ENCODE data around the gene EFCAB6.
A peak's percentile ranks its signal among the peaks of the same experiment; 100 is the strongest.

The EFCAB6 gene

DNA sequence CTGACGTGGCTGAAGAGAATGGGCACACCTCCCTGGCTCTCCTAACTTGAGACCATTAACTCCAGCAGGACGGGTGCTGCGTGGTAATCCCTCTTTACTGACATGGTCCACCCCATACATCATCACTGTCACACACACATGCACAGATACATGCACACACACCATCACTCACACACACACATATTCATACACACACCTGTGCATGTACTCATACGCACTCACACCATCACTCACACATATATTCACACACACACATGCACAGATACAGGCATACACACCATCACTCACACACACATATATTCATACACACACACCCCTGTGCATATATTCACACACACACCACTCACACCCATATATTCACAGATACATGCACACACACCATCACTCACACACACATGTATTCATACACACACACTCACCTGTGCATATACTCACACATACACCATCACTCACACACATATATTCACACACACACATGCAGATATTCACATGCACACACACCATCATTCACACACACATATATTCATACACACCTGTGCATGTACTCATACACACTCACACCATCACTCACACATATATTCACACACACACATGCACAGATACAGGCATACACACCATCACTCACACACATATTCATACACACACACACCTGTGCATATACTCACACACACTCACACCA, 74.8 kb downstream of the EFCAB6 start:
- no peak overlapping the region for H3K27ac Mint-ChIP-seq
- ATAC-seq = no peak
- H3K27me3 Mint-ChIP-seq = no peaks in the 10 kb centered on the region
- no peak for DNase-seq
- H3K9me3 Mint-ChIP-seq = no peaks in the 10 kb centered on the region
- H3K4me3 Mint-ChIP-seq = no peak overlapping the region
- H3K4me1 Mint-ChIP-seq = no peaks in the 10 kb centered on the region

DNA sequence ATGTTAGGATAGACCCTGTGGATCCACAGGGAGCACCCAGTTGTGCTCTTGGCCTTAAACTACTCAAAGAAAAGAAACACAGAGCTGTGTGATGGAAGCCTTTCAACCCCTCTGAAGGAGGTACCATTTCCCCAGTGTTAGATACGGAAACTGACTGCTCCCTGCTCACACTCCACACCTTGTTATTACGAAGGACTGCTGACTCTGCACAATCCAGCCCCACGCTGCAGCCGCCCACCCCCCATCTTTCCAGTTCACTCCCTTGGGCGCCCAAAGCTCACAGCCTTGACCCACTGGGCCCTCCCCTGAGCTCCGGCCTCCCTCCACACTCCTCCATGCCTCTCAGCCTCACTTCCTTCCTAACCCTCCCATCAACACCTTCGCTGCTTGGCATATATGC, 75.5 kb downstream of the EFCAB6 start:
- Mint-ChIP-seq H3K4me1 (no peaks in the 10 kb centered on the region), H3K4me3 (no peak overlapping the region), H3K9me3 (no peaks in the 10 kb centered on the region), H3K27me3 (no peaks in the 10 kb centered on the region), H3K27ac (no peak overlapping the region)
- DNase-seq (no peak), ATAC-seq (no peak)

DNA sequence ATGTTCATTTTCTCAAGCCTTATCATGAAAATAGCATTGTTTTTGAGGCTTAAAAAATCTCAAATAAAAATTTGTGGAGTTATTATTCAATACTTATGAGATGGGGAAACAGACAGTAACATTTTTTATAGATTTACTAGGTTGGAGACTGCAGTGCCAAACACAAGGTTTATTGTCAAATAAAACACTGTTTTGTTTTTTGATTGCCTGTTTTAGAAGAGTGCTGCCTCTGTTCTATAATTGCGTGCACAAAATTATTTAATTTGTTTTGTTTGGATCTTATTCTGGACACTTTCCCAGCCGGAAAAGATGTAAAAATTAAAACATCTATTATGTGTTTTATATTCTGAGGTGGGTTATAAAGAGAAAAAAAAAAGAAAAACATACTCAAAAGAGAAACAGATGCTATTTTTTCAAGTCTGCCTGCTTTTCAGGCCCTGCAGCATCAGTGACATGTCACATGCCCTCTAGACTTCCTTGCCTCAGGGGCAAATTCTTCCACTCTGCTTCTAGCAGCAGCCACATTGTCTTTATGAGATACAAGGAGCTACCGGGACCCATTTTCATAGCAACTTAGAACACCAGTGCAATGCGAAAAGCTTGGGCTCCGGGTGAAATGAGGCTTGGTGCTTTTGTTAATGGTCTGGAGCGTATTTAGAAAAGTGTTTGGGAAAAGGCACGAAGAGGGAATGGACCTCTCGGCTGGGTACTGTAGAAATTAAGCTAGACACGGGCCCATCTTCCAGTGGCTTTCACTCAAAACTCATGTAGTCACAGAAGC, 77.5 kb downstream of the EFCAB6 start:
- no peaks in the 10 kb centered on the region for H3K4me1 Mint-ChIP-seq
- H3K9me3 Mint-ChIP-seq = no peaks in the 10 kb centered on the region
- ATAC-seq = no peak

DNA sequence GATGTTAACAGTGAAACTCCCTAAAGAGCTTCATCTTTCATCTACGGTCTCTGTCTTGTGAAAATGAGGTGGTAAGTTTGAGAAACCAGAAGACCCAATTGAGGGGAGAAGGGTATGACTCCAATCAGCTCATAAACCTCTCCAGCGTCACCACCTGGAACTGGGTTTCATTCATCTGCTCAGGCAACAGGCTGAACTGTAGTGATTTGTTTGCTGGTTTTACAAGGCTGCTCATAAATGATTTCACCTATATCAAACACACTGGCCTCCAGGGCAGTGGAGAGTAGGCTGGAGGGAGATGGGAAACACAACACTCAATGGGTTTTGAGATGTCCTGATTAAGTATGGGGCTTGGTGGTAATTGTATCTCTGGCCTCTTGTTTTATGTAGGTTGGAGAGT, 79.0 kb downstream of the EFCAB6 start:
- no peak overlapping the region for H3K4me3 Mint-ChIP-seq
- no peak for ATAC-seq
- H3K4me1 Mint-ChIP-seq = no peaks in the 10 kb centered on the region
- H3K27ac Mint-ChIP-seq = no peak overlapping the region
- H3K27me3 Mint-ChIP-seq = peaks cover 20% of the 10 kb centered on the region
- no peak for DNase-seq
- no peaks in the 10 kb centered on the region for H3K9me3 Mint-ChIP-seq

More for the DNA sequence above, 77.5 kb downstream of the EFCAB6 start:
- Mint-ChIP-seq H3K27me3 (peaks cover 7% of the 10 kb centered on the region), H3K4me3 (no peak overlapping the region), H3K27ac (no peak overlapping the region)
- no peak for DNase-seq

DNA sequence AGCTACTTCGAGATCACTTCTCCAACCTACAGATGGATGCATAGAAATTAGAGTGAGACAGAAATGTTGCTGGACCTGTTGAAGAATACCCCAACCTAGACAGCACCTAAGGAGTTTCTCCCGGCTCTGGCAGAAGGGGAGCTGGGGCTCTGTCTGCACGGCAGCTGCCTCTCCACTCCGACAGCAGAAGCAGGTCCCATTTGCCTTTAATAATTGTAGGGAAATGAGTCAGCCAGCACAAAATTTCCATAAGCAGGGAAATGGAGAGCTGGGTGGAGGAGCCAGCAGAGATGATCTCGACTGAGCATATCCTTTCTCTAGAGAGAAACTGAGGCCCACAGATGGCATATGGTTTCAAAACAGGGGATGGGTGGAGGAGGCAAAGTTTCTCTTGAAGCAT, 80.1 kb downstream of the EFCAB6 start:
- no peaks in the 10 kb centered on the region for H3K9me3 Mint-ChIP-seq
- DNase-seq (no peak), ATAC-seq (no peak)
- H3K27ac Mint-ChIP-seq = no peak overlapping the region
- H3K4me3 Mint-ChIP-seq = no peak overlapping the region
- peaks cover 20% of the 10 kb centered on the region for H3K27me3 Mint-ChIP-seq
- no peaks in the 10 kb centered on the region for H3K4me1 Mint-ChIP-seq

DNA sequence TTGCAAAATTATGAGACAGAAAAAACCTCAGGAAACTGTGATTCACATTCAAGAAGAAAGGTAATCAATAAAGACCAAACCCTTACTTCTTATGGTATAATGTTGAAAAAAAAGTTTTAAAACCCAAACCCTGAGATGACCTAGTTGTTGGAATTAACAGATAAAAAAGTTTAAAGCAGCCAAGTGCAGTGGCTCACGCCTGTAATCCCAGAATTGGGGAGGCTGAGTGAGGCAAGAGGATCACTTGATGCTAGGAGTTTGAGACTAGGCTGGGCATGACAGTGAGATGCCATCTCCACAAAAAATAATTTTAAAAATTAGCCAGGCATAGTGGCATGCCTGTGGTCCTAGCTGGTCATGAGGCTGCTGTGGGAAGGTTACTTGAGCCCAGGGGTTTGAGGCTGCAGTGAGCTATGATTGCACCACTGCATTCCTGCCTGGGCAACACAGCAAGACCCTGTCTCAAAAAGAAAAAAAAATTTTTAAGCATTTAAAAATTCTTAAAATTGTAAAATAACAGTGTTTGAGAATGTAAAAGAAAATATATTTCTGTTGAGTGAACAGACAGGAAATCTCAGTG, 85.1 kb downstream of the EFCAB6 start:
- Mint-ChIP-seq H3K4me3 (no peak overlapping the region), H3K9me3 (no peaks in the 10 kb centered on the region), H3K27me3 (peaks cover 20% of the 10 kb centered on the region)

DNA sequence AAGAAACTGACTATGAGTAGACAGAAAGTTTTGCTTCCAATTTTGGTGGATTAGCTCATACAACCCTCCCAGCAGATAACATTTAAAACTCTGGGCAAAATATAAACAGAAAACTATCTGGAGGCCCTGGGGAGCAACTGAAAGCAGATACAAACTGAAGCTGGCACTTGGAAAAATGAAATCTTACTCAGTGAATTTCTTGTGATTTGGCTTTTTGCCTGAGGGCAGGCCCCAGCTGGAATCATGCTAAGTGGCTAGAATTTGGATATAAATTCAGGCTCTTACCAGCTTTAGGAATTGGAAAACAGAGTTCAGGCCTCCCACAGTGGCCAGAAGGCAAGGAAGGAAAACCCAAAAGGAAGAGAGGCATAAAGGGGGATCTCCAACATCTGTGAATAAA, 85.8 kb downstream of the EFCAB6 start:
- Mint-ChIP-seq H3K9me3 (no peaks in the 10 kb centered on the region), H3K27ac (no peak overlapping the region), H3K4me3 (no peak overlapping the region), H3K4me1 (no peaks in the 10 kb centered on the region), H3K27me3 (peaks cover 20% of the 10 kb centered on the region)
- DNase-seq (no peak), ATAC-seq (no peak)

More for the DNA sequence above, 85.1 kb downstream of the EFCAB6 start:
- Mint-ChIP-seq H3K27ac (no peak overlapping the region), H3K4me1 (no peaks in the 10 kb centered on the region)
- ATAC-seq (no peak), DNase-seq (no peak)

DNA sequence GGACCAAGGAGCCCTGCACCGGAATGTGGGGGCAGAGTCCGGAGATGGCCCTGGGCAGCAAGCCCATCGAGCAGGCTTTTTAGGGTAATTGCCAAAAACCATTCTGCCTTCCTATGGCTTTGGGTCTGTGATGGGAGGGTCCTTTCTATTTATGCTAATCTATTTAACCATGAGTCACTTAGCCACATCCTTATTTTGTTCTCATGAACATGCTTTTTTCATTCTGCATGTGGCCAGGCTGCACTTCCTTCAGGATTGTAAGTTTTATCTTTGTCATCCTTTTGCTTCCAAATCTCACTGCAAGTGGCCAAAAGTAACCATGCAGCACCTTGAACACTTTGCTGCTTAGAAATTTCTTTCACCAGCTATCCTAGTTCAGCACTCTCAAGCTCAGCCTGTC, 88.3 kb downstream of the EFCAB6 start:
- Mint-ChIP-seq H3K4me3 (no peak overlapping the region), H3K27me3 (peaks cover 6% of the 10 kb centered on the region), H3K27ac (no peak overlapping the region), H3K9me3 (no peaks in the 10 kb centered on the region), H3K4me1 (no peaks in the 10 kb centered on the region)
- DNase-seq (no peak), ATAC-seq (no peak)

DNA sequence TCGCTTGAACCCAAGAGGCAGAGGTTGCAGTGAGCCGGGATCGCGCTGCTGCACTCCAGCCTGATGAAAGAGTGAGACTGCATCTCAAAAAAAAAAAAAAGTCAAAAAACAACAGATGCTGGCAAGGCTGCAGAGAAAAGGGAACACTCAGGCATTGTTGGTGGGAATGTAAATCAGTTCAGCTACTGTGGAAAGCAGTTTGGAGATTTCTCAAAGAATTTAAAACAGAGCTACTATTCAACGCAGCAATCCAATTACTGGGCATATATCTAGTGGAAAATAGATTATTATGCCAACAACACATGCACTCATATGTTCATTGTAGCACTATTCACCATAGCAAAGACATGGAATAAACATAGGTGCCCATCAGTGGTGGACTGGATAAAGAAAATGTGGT, 89.7 kb downstream of the EFCAB6 start:
- Mint-ChIP-seq H3K27me3 (no peaks in the 10 kb centered on the region), H3K4me1 (no peaks in the 10 kb centered on the region), H3K27ac (no peak overlapping the region), H3K9me3 (no peaks in the 10 kb centered on the region), H3K4me3 (no peak overlapping the region)
- ATAC-seq (no peak), DNase-seq (no peak)

DNA sequence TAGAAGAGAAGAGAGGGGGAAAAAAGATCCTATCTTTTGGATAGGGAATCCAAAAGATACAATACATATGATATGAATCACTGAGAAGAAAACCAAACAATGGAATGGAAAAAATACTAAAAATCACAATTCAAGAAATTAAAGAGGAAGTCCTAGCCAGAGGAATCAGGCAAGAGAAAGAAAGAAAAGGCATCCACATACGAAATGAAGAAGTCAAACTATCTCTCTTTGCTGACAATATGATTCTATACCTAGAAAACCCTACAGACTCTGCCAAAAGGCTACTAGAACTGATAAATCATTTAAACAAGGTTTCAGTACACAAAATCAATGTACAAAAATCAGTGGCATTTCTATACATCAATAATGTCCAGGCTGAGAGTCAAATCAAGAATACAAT, 91.4 kb downstream of the EFCAB6 start:
- ATAC-seq (no peak), DNase-seq (no peak)
- no peaks in the 10 kb centered on the region for H3K9me3 Mint-ChIP-seq
- H3K4me1 Mint-ChIP-seq = no peaks in the 10 kb centered on the region
- no peak overlapping the region for H3K27ac Mint-ChIP-seq
- no peaks in the 10 kb centered on the region for H3K27me3 Mint-ChIP-seq
- H3K4me3 Mint-ChIP-seq = no peak overlapping the region

DNA sequence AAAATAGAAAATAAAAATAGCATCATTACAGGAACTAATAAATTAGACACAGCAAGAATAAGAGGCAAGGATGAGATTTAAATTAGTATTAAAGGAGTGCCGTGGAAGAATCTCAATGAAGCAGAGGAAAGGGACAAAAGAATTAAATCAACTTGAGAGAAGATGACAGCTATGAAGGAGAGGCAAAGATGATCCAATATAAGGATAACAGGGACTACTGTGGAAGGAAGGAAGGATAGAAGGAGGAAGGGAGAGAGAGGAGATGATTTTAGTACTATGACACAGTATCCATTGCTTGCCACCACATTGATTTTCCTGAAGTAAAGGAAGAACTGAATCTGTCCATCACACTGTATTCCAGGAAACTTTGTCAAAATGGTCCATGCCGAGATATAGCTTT, 98.0 kb downstream of the EFCAB6 start:
- ATAC-seq (no peak), DNase-seq (no peak)
- Mint-ChIP-seq H3K27me3 (no peaks in the 10 kb centered on the region), H3K9me3 (no peaks in the 10 kb centered on the region), H3K4me3 (no peak overlapping the region), H3K27ac (no peak overlapping the region), H3K4me1 (no peaks in the 10 kb centered on the region)

DNA sequence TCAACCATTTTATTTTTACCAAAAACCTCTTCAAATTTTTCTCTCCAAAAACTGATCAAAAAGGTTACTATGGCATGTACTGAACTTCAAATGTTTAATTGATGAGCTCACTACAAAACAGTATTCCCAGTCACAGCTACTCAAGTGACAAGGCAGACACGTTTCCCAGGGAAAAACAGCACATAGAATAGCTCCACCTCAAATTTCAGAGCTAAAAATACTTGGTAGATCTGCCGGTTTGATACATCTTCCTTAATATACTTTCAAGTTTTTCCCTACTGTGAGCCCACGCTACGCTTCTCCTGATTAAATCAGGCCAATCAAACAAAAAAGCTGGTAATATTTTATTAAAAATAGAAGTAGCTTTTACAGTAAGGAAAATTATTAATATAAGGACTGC, 100.4 kb downstream of the EFCAB6 start:
- no peaks in the 10 kb centered on the region for H3K9me3 Mint-ChIP-seq
- DNase-seq (no peak), ATAC-seq (no peak)
- no peak overlapping the region for H3K27ac Mint-ChIP-seq
- no peak overlapping the region for H3K4me3 Mint-ChIP-seq
- H3K4me1 Mint-ChIP-seq = no peaks in the 10 kb centered on the region
- H3K27me3 Mint-ChIP-seq = peaks cover 8% of the 10 kb centered on the region

DNA sequence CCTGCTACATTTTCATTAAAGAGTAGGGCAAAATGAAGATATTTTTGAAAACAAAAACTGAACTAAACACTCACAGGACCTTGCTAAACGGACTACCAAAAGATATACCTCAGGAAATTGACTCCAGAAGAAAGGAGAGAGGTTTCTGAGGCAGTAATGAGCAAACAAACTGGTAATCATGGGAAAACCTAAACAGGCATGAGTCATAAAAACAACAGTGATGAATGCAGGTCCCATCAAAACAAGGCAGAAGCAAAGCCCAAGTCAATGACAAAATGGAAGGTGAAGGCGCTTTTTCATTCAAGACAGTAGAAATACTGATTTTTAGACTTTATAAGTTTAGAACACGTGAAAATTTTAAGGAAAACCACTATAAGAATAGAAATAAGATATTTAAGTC, 104.5 kb downstream of the EFCAB6 start:
- no peak overlapping the region for H3K4me3 Mint-ChIP-seq
- no peaks in the 10 kb centered on the region for H3K4me1 Mint-ChIP-seq

DNA sequence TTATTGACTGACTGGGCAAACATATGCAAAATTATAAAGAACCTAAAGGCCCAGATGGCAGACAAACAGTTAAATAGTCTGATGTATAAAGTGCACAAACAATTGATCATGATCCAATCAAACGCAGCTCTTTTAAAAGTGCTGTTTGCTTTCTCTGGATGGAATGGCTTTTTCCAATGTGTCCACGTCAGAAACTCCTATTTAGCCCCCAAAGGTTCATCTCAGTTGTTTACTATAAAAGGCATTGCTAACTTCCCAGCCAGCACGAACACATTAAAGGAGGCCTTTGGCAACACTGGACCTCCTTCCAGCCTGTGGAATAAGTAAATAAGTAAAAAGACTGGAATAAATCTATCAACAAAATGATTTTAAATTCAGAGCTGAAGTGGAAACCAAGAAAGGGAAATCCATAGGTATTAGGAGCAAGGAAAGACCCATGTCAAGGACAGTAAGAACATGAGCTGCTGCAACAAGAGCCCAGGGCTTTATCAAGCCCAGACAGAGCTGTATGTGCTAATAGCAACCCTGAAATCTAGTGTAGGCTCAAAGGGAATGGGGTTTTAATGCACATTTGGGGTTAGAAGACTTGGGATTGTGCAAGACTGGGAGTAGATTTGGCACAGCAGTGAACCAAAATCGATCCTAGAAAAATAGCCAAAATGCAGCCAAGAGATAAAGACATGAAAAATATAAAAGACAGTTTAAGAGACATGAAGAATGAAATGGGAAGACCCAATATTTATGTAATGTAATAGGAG, 105.4 kb downstream of the EFCAB6 start:
- no peak for ATAC-seq
- no peak for DNase-seq
- no peak overlapping the region for H3K4me3 Mint-ChIP-seq
- peak overlapping the region in 1 of 2 donors; percentile 23 for H3K27ac Mint-ChIP-seq
- H3K4me1 Mint-ChIP-seq = no peaks in the 10 kb centered on the region
- H3K27me3 Mint-ChIP-seq = peaks cover 8% of the 10 kb centered on the region
- H3K9me3 Mint-ChIP-seq = peaks cover 23 to 27% of the 10 kb centered on the region in 2 donors

More for the DNA sequence above, 104.5 kb downstream of the EFCAB6 start:
- ATAC-seq (no peak), DNase-seq (no peak)
- no peak overlapping the region for H3K27ac Mint-ChIP-seq
- H3K9me3 Mint-ChIP-seq = peaks cover 23 to 24% of the 10 kb centered on the region in 2 donors
- H3K27me3 Mint-ChIP-seq = peaks cover 8% of the 10 kb centered on the region

DNA sequence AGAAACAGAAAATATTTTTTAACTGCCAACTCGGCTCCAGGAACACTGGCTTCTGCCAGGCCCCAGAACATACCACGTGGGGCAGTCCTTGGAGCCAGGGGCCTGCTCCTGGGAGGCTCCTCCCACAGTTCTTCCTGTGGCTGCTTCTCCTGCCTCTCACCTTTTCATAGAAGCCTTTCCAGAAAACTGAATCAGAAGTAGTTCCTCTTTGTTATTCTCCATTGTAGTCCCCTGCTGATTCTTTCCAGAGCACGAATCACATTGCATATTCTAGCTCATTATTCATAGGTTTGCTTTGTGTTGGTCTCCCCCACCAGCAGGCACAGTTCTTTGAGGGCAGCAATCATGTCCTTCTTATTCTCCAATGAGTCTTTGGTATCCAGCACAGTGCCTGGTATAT, 106.0 kb downstream of the EFCAB6 start:
- H3K27ac Mint-ChIP-seq = no peak overlapping the region

DNA sequence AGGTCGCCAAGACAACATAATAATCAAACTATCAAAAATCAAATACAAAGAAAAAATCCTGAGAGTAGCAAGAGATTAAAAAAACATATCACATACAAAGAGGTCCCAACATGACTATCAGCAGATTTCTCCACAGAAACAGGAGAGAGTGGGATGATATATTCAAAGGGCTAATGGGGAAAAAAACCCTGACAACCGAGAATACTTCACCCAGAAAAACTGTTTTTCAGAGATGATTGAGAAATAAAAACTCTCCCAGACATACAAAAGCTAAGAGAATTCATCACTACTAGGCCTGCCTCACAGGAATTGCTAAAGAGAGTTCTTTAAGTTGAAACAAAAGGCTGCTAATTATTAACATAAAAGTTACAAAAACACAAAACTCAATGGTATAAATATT, 108.1 kb downstream of the EFCAB6 start:
- H3K27ac Mint-ChIP-seq = no peak overlapping the region
- H3K9me3 Mint-ChIP-seq = peaks cover 23 to 27% of the 10 kb centered on the region in 2 donors
- peaks cover 8% of the 10 kb centered on the region for H3K27me3 Mint-ChIP-seq
- no peaks in the 10 kb centered on the region for H3K4me1 Mint-ChIP-seq
- H3K4me3 Mint-ChIP-seq = no peak overlapping the region
- DNase-seq = no peak
- no peak for ATAC-seq

More for the DNA sequence above, 106.0 kb downstream of the EFCAB6 start:
- no peak for ATAC-seq
- no peak for DNase-seq
- no peak overlapping the region for H3K4me3 Mint-ChIP-seq
- peaks cover 8% of the 10 kb centered on the region for H3K27me3 Mint-ChIP-seq
- H3K4me1 Mint-ChIP-seq = no peaks in the 10 kb centered on the region
- H3K9me3 Mint-ChIP-seq = peaks cover 23 to 27% of the 10 kb centered on the region in 2 donors
